GM19395 (cell line): Measurements from ENCODE around the gene IL1R2.

Experiments used
- ATAC-seq: cut with Tn5 transposase; IDR thresholded peaks from one replicate; pipeline ENCODE4 v1.9.1; 2021; ENCODE audit warnings: mild to moderate bottlenecking, moderate library complexity; ENCODE audit not compliant: unreplicated experiment

The IL1R2 gene, protein sequence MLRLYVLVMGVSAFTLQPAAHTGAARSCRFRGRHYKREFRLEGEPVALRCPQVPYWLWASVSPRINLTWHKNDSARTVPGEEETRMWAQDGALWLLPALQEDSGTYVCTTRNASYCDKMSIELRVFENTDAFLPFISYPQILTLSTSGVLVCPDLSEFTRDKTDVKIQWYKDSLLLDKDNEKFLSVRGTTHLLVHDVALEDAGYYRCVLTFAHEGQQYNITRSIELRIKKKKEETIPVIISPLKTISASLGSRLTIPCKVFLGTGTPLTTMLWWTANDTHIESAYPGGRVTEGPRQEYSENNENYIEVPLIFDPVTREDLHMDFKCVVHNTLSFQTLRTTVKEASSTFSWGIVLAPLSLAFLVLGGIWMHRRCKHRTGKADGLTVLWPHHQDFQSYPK

DNA sequence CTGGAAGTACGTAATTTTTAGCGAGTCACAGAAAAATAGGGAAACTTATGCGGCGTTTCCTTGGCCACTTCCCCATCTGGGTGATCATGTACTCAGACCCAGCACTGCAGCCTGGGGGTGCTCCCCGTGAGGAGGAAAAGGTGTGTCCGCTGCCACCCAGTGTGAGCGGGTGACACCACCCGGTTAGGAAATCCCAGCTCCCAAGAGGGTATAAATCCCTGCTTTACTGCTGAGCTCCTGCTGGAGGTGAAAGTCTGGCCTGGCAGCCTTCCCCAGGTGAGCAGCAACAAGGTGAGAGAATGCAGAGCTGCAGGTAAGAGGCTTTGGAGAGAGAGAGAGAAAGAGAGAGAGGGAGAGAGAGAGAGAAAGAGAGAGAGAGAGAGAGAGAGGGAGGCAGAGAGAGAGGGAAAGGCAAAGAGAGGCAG lies at the start of gene IL1R2:
TSS of gene IL1R2 (plus strand) at position 240 of the 425 bp plus-strand sequence. CDS start 16,616 bp downstream, outside the sequence.
- ATAC-seq, result no peak

DNA sequence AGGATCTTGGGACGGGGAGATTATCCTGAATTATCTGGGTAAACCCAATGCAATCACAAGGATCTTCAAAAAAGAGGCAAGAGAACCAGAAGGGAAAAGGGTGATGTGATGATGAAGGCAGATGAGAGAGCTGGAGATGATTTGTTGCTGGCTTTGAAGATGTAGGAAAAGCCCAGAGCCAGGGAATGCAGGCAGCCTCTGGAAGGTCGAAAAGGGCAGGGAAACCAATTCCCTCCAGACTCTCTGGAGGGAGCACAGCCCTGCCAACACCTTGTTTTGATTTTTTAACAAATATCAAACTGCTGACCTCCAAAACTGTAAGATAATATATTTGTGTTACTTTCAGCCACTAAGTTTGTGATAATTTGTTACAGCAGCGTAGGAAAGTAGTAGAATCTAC lies 48.9 kb upstream of the IL1R2 start:
- ATAC-seq, result no peak

DNA sequence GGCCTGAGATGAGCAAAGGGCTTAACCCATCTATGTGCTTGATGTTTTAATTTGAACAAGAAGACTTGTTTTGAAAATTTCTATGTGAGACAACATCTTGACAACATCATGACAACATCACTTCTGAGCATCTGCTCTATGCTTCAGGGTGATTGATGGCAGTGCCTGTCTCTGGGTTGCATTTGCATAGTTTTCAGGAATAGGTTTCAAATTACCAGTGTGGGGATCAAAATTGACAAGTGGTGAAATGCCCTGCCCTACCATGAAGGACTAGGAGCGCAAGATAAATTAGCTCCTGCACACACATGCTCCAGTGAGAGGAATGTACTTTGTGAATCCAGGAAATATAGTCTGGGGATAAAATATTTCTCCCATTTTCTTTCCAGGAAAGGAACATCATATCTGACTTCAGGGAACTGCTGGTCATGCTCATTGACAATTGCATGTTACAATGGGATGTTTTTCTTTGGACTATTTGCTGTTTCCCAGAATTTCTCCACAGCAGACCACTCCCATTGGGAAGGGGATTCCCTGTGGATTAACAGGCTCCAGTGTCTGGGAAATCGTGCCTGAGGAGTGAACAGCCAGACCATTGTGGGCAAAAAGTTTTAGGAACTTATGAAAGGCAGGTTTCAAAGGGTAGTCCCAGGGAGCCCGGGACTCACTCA lies 45.3 kb upstream of the IL1R2 start:
- ATAC-seq, result no peak

DNA sequence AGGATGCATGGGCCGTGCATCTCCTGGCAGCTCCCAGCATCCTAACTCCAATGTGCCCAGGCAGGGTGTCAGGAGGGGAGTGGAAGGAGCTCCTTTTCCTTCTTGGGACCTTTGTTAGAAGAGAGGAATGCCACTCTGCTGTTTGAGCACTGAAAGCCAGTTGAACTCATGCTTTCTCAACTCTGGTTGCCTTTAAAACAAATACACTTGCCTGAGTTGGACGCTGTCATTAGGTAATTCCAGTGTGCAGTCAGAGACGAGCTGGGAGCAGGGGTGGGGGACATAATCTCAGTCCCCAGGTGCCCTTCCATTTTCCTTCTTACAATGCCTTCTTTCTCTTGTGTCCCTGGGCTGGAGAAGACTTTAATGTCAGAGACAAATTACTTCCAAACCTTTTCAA lies 44.4 kb upstream of the IL1R2 start:
- ATAC-seq, result no peak

DNA sequence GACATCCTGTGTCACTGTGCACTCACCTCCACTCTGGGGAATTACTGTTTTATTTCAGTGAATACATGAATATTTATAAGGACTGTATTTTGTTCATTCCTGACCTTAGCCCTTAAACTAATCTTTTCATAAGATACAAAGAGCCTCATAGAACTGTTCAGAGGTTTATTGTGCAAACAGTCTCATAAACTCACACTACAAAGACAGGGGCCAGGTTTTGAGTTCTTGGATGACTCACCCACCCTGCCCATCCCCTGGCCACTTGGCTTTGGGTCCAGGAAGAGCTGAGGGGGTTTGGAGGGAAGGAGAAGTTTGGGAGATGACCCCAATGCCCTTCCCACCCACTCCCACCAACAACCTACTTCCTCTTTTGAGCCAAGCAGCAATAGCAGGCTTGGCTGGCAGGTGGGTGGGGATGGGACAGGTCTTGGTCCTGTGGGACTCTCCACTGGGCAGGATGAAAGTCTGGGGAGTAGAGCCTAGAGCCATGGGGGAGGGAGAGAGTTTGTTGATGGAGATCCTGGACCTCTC lies 43.1 kb upstream of the IL1R2 start:
- ATAC-seq, result no peak

DNA sequence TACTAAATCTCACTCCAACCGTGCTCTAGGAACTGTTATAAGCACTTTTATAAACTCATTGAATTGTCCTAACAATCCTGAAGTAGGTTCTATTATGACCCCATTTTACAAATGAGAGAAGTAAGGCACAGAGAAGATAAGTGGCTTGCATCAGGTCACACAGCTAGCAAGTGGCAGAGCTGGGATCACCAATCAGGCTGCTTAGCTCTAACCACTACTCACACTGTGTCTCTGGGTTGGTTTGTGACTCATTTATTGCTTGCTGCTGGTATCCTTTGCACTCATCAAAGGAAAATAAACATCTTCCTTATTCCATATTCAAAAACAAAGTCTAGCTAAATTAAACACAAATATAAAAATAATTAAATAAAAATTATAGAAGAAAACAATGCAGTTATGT lies 42.5 kb upstream of the IL1R2 start:
- ATAC-seq, result no peak

DNA sequence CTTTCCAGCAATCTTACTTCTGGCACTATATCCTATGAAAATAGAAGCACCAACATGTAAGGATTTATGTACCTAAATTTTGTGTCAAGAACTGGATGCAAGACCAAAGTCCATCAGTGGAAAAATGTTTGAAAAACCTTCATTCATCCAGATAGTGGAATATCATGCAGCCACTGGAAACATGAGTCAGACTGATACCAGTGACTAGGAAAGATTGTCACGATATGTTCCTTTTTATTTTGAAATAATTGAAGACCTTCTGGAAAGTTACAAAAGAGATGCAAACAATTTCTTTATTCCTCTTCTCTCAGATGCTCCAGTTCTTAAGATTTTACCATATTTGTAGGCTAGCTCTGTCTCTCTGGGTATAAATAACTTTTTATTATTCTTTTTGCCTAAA lies 40.5 kb upstream of the IL1R2 start:
- ATAC-seq, result no peak

DNA sequence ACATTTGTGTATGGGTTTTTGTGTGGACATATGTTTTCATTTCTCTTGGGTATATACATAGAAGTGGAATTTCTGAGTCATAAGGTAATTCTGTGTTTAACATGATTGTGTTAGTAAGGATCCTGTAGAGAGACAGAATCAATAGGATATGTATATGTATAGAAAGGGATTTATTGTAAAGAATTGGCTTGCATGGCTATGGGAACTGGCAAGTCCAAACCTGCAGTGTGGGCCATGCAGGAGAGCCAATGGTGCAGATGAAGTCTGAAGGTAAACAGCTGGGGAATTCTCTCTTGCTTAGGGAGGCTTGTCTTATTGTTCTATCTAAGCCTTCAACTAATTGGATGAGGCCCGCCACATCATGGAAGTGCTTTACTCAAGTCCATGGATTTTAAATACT lies 39.2 kb upstream of the IL1R2 start:
- no peak for ATAC-seq

DNA sequence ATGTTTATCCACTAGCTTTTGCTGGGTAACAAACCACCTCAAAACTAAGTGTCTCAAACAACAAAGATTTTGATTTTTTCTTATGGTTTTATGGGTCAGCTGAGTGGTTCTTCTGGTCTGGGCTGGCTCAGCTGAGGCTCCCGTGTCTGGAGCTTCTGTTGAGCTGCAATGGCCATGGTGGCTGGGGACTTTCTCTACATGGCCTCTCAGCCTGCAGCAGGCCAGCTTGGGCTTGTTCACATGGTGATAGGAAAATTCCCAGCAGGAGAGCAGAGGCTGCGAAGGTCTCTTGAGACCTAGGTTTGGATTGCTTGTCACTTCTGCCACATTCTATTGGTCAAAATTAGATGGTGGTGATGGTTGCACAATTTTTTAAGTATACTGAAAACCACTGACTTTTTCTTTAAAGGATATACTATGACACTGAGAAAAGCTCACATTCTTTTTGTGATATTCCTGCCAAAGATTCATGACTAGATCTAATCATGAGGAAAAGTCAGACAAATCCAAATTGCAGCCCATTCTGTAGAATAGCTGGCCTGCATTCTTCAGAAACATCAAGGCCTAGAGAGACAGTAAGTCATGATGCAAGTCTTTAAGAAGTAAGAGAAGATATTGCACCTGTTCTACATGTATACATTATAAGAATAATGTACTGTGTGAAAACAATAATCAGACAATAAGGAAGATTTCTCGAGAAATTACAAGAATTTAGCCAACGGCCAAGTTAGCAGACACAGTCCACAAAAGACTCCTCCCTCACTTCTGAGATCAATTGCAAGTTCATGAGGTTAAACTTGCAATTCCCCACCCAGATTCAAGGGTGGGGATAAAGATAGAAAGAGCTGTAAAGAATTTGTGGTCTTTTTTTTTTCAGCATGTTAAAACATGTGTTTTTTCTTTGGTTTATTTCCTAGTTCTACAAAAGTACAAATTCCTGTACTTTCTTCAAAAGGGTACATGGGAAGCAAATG lies 35.0 kb upstream of the IL1R2 start:
- ATAC-seq, result no peak

DNA sequence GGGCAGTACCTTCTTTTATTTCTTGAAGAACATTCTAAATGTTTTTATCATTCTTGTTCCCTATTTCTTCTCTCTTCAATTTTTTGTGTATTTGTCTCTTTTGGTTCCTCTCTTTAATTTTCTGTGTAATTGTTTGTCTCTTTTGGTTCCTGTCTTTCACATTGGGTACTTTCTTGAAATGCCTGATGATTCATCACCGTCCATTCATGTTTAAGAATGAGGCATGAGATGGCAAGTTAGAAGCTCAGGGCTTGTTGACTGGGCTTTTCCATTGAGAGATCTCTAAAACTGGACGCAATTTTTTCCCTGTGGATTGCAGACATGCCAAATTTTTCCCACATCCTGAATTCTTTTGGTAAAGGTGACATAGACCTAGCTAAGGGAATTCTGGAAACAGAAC lies 33.7 kb upstream of the IL1R2 start:
- no peak for ATAC-seq

DNA sequence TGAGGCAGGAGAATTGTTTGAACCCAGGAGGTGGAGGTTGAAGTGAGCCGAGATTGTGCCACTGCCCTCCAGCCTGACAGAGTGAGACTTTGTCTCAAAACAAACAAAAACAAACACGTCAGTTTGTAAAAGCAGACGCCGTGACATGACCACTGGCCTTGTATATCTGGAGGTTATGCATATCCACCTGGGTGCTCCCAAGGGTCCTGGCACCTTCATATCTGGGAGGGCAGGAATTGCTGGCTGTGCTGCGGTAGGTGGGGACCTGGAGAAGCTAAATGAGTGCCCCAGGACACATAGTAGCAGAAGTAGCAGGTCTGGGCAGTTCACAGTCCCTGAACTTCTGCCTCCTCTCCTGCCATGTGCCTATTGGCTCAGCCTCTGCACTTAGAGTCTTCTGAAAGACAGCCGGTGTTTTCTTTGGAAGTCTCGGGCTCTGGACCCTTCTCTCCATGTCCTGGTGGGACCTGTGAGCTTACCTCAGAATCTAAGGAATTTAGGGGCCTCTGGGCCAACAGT lies 30.9 kb upstream of the IL1R2 start:
- no peak for ATAC-seq

DNA sequence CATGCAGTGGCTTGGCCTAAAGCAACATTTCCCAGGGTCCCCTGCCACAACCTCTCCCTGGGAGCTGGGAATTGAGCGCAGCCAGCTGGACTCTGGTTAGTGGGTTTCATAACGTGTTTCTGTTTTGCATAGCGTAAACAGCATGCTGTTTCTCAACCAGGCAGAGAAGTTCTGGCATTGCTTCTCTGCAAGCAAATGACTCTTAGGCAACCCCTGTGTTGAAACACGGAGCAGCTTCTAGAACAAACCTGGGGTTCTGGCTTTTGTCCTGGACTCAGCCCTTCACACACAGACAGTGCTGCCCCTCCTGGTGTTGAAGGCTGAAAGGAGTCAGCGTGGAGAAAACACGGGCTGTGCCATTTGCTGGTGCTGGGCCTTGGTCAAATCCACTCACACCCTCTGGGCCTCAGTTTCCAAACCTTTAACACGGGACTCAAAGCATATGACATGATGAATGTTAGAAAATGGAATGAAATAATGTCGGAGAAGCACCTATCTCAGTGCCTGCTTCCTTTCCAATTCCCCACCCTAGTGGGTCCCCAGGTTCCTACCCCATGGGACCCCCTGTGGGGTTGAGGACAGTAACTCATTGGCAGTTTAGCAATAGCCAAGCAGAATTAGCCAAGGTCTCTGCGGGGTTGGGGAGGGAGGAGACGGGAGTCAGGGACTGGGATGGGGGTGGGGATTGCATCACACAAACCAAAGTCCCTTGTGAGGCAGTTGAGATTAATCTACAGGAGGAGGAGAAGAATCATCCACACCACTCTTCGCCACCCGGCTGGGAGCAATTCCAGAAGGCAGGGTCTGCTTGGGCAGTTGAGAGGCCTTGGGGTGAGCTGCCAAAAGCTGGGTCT lies 30.2 kb upstream of the IL1R2 start:
- ATAC-seq, result no peak

DNA sequence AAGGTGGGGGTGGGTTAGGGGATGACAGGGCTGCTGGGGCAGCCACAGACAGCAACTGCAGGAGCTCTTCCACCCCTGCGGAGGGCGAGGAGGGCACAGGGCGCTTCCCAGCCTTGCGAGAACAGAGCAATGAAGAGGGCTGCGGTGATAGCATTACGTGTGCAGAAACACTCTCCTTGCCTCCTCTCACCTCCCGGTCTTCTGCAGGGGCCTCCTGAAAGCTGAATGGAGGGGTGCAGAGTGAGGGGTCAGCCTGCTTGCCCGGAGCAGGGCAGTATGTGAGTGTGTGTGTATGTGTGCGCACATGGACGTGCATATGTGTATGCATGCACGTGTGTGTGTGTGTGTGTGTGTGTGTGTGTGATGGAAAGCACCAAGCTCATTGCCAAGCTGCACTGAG lies 29.5 kb upstream of the IL1R2 start:
- no peak for ATAC-seq

DNA sequence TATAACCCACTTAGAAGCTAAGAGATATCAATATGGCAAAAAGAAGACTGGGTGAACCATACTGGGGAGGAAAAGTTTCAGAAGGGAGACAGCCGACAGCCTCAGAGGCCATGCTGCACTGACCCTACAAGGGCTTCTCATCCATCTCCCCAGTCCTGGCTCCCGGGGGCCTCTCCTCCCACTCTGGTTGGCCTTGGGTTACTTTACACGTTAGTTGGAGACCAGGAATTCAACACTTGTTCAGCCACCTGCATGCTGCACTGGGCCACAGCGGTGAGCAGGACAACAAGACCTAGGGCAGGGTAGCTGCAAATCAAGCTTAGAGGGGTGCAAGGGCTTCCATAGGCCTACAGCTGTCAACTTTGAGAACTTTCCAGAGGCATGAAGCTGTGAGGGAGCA lies 28.6 kb upstream of the IL1R2 start:
- no peak for ATAC-seq

DNA sequence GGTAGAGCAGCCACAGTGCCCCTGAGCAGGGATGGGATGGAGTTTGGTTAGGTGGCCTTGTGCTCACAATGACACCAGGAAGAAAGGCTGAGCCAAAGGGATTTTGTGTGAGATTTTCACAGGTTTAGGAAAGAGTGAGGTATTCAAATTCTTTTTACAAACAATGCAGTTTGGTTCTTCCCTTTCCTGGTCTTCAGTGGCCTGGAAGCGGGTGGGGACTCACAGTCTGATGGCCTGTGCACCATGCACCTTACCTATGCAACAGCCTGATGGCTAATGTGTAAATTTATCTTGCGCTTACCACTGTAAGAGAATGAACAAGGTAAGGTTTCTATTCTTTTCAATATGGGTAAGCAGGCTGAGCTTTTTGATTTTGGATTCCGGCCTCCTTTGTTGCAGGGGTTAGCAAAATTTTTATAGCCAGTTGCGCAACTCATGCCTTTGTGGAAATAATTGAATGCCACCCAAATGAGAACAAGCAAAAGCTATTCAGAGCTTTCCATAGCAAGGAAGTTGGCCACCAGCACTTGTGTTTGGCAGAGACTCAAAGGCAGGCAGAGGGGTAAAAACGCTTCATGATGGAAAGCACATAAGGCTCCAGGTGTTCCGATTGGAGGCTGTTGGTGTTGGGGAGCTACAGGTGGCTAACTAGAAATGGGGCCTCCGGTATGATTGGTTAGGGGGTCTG lies 23.8 kb upstream of the IL1R2 start:
- no peak for ATAC-seq

DNA sequence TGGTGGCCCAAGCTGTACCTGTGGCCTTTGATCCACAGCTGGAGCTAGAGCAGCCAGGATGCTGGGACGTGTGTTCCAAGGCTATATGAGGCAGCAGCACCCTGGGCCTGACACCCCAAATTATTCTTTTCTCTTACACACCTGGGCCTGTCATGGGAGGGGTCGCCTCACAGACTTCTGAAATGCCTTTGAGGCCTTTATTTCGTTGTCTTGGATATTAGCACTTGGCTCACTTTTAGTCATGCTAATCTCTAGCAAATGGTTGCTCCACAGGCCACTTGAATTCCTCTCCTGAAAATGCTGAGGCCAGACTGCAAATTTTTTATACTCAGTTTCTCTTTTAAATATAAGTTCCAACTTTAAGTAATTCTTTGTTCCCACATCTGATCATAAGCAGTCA lies 22.0 kb upstream of the IL1R2 start:
- no peak for ATAC-seq

DNA sequence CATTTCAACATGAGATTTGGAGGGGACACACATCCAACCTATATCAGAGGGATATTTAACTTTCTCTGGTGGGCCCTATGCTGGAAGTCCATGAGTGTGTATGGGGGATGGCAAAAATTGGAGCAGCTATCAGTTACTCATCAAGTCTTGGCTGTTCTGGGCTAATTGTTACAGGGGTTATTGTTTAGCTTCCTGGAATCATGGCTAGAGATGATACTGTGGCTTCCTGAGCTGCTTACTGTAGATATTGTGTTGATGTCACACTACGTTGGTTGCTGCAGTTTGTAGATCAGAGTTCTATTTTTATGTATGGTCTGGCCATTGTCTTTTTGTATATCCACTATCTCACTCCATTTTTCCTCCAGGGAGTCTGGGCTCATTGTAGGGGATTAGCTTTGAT lies 20.9 kb upstream of the IL1R2 start:
- ATAC-seq, result no peak

DNA sequence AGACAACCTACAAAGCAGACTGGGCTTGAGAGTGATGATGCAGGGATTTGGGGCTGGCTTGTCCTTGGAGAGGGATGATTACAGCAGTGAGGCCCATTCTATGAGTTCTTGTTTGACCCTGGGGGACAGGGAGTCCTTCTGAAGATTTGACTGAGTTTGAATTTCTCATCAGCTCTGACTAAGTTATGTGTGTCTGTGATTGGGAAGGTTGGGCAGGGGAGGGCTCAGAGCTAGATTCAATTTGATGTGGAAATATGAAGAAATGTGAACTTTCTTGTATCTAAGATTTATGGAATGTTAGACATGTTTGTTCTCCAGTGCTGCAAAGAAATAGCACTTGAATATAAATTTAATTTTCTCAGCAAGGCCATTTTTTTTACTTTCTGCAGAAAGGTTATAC lies 19.9 kb upstream of the IL1R2 start:
- ATAC-seq, result no peak
